GM19395 (cell line): ENCODE results near the gene SRGAP1.

Experiments
- ATAC-seq: cut with Tn5 transposase; IDR thresholded peaks from one replicate; pipeline ENCODE4 v1.9.1; 2021; ENCODE audit warnings: mild to moderate bottlenecking, moderate library complexity; ENCODE audit not compliant: unreplicated experiment

The SRGAP1 gene

DNA sequence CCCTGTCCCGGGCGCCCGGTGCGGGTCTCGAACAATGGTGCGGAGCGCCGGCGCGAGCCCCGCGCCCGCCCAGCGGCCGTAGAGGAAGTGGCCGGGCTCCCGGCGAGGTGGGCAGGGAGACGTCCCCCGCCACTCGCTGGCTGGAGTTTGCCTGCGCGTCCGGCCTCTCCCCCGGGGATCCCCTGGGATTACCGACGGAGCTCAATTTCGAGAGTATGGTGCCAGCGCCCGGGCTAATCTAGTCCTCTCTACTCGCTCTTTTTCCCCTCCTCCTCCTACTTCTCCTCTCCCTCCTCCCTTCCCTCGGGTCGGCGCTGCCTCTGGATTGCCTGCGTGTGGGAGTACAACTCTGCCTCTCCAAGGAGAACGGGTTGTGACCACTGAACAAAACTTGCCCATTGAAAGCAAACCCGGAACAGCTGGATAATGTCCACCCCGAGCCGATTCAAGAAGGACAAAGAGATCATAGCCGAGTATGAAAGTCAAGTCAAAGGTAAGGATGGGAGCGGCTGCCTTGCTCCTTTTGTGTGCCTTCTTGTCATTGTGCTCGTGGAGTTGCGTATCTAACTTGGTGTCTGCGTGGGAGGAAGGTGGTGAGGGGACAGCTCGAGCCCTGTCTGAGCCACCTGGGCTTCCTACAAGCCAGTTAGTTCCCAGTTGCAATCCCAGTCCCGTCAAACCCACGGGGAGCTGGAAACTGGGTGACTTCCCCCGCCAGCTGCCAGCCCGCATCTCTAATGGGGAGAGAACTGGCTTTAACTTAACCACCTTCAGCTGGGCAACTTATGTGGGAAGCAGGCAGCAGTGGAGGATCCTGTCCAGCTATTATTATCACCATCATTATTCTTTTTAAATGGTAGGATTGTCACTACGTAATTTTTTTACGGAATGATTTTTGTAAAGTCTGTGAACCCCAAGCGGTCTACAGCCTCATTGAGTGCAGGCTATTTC lies at the start of gene SRGAP1:
Gene SRGAP1, plus strand, starts transcription at position 310 of the 951 bp plus-strand sequence. Its CDS starts 117 bp downstream, at position 427.
- ATAC-seq: no peak

DNA sequence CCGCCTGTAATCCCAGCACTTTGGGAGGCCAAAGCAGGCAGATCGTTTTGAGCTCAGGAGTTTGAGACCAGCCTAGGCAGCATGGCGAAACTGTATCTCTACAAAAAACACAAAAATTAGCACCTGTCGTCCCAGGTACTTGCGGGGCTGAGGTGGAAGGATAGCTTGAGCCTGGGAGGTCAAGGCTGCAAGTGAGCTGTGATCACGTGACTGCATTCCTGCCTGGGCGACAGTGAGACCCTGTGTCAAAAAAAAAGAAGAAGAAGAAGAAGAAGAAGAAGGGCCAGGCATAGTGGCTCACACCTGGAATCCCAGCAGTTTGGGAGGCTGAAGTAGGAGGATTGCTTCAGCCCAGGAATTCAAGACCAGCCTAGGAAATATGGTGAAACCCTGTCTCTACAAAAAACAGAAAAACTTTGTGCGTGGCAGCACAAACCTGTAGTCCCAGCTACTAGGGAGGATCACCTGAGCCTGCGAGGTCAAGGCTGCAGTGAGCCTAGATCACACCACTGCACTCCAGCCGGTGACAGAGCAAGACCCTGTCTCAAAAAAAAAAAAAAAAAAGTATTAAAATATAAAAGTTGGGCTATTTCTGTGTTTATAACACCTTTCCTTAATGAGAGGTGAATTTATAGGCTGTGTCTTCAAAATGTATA lies 49.3 kb upstream of the SRGAP1 start:
- no peak for ATAC-seq

DNA sequence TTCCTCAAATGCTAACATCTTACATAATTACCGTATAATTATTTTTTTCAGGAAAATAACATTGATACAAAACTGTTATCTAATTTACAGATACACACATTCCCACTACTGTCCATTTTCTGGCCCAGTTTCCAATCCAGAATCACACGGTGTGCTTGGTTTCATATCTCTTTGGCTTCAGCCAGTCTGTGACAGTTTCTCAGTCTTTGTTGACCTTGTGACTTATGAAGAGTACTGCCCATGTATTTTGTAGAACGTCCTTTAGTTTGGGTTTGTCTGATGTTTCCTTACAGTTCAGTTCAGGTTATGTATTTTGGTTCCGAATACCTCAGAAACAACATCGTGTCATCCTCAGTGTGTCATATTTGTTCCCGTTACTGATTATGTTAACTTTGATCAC lies 48.6 kb upstream of the SRGAP1 start:
- no peak for ATAC-seq

DNA sequence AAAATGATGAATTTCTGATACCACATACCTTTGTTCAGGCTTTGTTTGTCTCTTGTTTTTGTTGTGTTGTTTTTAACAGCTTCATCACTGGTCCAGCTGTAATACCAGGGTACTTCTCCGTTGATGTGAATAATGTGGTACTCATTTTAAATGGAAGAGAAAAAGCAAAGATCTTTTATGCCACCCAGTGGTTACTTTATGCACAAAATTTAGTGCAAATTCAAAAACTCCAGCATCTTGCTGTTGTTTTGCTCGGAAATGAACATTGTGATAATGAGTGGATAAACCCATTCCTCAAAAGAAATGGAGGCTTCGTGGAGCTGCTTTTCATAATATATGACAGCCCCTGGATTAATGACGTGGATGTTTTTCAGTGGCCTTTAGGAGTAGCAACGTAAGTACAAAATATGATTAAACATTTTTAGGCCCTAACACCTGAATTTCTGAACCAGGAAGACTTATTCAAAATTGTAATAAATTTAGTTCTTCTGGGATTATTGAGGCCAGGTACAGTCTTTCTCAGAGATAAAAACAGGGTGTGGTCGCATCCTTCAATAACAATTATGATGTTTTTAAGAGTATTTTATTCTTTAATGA lies 42.4 kb upstream of the SRGAP1 start:
- no peak for ATAC-seq

DNA sequence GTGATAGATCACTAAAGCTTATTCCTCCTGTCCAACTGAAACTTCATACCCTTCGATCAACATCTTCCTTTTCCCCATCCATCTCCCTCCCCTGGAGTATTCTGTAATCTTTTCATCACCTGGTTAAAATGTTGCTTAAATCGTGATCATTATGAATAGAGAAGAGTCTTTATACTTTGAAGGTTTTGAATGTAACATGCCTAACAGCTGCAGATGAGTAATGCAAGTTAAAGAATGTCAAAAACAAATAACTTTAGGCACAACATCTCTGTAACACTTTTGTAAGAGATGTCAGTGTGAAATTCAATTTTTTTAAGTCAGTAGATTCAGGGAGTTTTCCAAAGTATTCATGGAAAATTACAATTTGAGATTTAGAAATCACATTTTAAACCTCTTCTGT lies 39.8 kb upstream of the SRGAP1 start:
- no peak for ATAC-seq

DNA sequence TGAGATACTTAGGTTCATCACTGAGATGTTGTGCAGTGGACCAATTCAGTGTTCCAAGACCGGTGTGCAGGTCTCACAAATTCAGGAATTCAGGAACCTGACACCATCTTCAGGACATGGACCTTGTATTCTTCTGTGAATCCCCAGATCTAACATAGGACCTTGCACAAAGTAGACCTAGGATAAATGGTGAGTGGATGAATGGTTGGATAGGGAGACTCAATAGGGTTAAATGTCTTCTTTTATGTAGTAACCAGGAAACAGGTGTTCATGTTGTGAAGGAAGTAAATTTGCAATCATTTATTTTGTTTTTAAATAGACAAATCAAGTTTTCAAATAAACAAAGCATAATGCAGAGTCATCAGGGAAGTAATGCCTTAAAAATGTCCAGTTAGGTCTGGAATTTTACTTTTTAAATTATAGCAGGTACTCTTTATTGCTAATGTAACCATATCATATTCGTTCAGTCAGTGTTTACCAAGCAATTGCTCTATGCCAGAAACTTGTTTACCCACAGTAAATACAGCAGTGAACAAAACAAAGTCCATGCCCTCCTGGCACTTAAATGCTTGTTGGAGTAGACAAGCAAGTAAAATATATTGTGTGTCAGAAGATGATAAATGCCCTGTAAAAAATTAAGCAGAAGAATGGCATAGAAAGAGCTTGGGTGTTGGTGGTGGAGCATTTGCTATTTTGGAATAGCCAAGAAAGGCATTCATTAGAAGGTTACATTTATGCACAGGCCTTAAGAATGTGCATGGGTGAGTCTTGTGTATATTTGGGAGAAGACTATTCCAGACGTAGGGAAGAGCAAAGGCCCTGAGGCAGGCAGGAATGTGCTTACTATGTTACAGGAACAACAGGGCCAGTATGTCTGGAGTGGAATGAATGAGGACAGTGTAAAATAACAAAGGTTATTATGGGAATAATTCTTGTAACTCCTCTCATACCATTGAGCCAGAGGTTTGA lies 38.5 kb upstream of the SRGAP1 start:
- ATAC-seq: no peak

DNA sequence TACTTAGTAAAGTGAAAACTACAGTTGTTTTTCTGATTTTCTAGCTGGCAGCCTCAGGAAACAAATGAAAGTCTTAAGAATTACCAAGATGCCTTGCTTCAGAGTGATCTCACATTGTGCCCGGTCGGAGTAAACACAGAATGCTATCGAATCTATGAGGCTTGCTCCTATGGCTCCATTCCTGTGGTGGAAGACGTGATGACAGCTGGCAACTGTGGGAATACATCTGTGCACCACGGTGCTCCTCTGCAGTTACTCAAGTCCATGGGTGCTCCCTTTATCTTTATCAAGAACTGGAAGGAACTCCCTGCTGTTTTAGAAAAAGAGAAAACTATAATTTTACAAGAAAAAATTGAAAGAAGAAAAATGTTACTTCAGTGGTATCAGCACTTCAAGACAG lies 35.9 kb upstream of the SRGAP1 start:
- ATAC-seq: no peak

DNA sequence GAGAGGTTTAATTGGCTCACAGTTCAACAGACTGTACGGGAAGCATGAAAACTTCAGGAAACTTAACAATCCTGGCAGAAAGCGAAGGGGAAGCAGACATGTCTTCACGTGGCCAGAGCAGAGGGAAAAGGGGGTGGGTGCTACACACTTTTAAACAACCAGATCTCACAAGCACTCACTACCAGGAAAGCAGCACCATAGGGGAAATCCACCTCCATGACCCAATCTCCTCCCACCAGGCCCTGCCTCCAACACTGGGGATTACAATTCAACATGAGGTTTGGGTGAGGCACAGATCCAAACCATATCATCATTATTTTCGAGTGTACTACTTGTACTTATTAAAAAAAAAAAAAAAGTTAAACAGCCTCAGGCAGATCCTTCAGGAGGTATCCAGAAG lies 34.9 kb upstream of the SRGAP1 start:
- no peak for ATAC-seq

DNA sequence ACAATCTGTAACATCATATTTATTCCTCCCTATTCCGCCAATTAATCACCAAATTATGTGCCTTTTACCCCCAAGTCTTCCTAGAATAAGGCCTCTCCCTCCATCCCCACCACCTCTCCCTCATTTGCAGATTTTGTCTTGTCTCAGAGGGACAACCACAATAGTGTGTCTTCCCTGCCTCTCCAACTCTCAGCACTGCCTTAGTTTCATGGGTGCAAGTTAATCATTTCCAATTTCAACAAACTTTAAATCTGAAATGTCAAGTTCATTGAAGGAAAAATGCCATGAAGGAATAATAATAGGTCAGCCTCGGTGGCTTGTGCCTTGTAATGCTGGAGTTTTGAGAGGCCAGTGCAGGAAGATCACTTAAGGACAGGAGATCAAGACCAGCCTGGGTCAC lies 33.2 kb upstream of the SRGAP1 start:
- ATAC-seq: no peak

DNA sequence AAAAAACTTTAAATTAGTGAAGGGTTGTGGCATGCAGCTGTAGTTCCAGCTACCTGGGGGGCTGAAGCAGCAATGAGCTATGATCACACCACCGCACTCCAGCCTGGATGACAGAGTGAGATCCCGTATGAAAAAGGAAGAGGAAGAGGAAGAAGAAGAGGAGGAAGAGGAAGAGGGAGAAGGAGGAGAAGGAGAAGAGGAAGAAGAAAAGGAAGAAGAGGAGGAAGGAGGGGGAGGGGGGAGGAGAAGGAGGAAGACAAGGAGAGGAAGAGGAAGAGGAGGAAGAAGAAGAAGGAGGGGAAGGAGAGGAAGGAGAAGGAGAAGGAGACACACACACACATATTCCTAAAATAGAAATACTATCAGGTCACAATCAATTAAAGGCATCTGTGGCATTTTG lies 32.7 kb upstream of the SRGAP1 start:
- no peak for ATAC-seq

DNA sequence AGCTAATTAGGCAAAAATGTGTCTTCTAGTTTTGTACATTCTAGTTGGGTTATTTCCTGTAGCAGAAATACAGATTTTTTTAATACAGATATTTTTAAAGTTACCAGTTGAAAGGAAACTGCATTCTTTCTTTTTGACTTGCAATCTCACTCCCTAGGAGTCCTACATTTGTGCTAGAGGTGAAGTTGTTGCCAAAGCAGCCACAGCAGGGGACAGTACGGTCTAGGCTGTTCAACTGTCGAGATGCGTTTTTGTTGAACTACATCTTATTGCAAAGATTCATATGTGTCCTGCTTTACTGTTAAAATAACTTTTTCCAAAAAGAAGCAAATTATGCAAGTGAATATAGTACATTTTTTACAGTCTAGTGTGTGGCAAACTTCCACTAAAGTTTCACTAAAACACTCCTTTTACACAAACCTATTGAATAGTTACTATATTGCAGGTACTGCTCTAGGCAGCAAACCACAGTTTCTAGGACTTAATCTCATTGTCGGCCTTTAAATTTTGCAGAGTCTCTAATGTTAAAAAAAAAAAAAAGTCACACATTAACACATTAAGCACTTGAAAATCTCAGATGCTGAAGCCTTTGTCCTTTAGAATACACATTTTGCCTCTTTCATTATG lies 30.2 kb upstream of the SRGAP1 start:
- ATAC-seq: peak; percentile 56

DNA sequence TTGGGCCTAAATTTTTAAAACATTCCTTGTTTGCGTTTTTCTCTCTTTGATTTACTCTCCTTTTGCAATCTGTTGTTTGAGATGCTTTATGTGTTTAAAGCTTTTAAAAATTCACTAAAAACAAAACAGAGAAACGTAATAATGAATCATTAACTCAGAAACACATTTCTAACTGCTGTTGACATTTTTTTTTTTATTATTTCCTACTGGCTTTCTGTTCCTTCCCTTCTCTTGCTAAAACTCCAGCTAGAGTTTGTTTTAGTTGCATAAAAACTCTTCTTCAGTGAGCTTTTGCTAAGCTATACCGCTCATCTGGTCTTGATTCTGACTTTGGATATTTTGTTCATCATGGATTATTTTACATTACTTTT lies 29.0 kb upstream of the SRGAP1 start:
- no peak for ATAC-seq

DNA sequence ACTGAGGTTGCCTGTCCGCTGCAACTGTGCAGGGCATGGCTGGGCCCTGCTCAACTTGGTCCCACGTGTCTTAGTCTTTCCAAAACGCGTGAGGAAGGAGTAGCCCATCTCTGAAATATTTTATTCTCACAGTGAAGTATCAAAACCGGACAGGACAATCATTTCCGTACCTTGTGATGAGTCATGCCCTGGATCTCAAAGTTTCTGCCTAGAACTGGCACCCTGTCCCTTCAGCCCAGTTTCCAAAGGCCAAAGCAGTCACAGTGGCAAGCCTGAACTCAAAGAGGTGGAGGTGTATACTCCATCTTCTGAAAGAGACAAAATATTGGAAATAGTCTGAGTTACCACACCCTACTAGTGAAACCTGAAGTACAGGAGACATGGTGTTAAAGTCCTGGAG lies 28.5 kb upstream of the SRGAP1 start:
- ATAC-seq: peak; percentile 44

DNA sequence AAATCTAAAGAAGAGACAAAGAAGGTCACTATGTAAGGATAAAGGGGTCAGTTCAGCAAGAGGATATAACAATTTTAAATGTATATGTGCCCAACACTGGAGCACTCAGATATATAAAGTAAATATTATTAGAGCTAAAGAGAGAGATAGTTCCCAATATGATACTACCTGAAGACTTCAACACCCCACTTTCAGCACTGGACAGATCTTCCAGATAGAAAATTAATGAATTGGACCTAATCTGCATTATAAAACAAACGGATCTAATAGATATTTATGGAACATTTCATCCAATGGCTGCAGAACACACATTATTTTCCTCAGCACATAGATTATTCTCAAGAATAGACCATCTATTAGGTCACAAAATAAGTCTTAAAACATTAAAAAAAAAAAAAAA lies 24.1 kb upstream of the SRGAP1 start:
- no peak for ATAC-seq

DNA sequence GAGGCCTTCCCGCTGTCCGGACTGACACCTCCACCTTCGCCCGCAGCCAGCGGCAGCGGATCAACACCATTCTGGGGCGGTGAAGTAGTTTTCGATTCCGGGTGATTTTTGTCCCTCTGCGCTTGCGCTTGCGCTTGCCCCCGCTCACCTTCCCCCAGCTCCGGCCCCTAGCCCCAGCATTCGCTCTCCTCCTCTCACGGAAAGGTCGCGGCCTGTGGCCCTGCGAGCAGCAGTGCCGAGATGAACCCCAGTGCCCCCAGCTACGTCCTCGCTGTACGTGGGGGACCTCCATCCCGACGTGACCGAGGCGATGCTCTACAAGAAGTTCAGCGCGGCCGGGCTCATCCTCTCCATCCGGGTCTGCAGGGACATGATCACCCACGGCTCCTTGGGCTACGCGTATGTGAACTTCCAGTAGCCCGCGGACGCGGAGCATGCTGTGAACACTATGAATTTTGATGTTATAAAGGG lies 22.7 kb upstream of the SRGAP1 start:
- ATAC-seq: peak; percentile 62

DNA sequence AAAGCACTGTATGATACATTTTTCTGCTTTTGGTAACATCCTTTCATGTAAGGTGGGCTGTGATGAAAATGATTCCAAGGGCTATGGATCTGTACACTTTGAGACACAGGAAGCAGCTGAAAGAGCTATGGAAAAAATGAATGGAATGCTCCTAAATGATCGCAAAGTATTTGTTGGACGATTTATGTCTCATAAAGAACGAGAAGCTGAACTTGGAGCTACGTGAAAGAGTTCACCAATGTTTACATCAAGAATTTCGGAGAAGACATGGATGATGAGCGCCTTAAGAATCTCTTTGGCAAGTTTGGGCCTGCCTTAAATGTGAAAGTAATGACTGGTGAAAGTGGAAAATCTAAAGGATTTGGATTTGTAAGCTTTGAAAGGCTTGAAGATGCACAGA lies 22.1 kb upstream of the SRGAP1 start:
- no peak for ATAC-seq

DNA sequence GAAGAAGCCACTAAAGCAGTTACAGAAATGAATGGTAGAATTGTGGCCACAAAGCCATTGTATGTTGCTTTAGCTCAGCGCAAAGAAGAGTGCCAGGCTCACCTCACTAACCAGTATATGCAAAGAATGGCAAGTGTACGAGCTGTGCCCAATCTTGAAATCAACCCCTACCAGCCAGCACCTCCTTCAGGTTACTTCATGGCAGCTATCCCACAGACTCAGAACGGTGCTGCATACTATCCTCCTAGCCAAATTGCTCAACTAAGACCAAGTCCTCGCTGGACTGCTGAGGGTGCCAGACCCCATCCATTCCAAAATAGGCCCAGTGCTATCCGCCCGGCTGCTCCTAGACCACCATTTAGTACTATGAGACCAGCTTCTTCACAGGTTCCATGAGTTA lies 21.5 kb upstream of the SRGAP1 start:
- no peak for ATAC-seq

DNA sequence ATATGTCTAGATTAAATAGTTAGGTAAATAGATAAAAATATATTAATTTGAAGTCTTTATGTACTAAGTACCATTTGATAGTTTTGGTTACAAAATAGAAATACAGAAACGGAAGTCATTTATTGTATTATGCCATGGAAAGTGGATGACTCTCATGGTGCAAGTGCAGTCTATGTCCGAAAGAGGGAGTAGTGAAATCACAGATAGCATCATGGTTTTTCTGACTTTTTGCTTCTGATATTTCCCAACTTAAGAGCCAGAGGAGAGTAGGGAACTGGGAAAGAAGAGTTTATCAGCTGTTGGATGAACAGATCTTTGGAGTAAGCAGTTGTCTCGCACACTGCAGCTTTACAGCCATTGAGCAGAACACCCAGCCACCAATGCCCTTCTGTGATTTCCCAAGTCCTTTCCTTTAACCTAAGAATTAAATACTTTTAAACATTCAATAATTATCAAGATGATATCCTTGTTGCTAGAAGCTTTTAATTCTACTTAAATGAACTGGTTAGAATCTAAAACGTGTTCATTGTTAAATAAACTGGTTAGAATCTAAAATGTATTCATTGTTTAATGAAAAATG lies 18.4 kb upstream of the SRGAP1 start:
- ATAC-seq: peak; percentile 71

DNA sequence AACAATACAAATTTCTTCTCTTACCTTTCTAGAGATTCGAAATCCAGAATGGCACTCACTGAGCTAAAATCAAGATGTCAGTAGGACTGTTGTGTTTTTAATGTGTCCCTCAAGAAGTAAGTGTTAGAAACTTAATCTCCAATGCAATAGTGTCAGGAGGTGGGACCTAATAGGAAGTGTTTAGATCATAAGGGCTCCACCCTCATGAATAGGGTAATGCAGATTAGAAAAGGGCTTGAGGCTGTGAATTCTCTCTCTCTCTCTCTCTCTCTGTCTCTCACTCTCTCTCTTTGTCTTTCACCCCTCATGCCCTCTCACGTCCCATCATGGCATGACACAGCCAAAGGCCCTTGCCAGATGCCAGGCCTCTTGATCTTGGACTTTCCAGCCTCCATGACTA lies 15.6 kb upstream of the SRGAP1 start:
- no peak for ATAC-seq

DNA sequence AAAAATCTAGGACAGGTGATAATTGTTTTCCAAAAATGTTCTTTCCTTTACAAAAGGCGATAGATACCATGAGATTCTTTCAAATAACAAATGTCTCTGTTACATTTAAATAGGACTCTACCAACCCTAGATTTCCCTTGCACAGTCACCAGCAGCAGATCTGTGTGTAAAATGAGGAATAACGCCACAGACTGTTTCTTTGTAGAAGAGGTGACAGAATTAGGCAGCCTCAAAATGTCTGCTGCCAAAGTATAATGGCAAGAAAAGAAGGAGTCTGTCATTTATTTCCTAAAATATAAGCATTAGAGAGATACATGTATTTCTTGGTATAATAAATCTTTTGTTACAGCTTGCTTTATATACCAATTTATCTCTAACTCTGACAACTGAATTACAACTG lies 8.5 kb upstream of the SRGAP1 start:
- ATAC-seq: no peak
